H1 (cell line): Measurements from ENCODE around the gene TMIGD3.

ENCODE experiments used
- CHD1 ChIP-seq: IDR thresholded peaks from 2 replicates; pipeline ENCODE4 v1.6.1; 2012; ENCODE audit warnings: low read depth, low read length, improper control_type of control experiment
- CTCF ChIP-seq, 3 experiments: IDR thresholded peaks; 1 replicate in 2 of 3; 2 replicates in 1 of 3; pipeline versions ENCODE4 v1.5.1 to v1.6.1; 2011; ENCODE audit warnings: low read length in 3 of 3, mild to moderate bottlenecking in 3 of 3, inconsistent platforms in 2 of 3, low read depth in 1 of 3, moderate library complexity in 1 of 3; ENCODE audit not compliant: insufficient read depth in 1 of 3; ENCODE audit errors: control extremely low read depth in 1 of 3
- EGR1 ChIP-seq: IDR thresholded peaks from 2 replicates; pipeline ENCODE4 v1.6.1; 2011; ENCODE audit warnings: low read depth, low read length, borderline replicate concordance
- EP300 ChIP-seq, 2 experiments: IDR thresholded peaks; 1 replicate in 1 of 2; 2 replicates in 1 of 2; pipeline ENCODE4 v1.6.1; 2011 to 2012; ENCODE audit warnings: low read depth in 2 of 2, low read length in 2 of 2, mild to moderate bottlenecking in 2 of 2, borderline replicate concordance in 1 of 2, inconsistent platforms in 1 of 2, moderate library complexity in 1 of 2
- JUN ChIP-seq: IDR thresholded peaks from 2 replicates; pipeline ENCODE4 v1.6.1; 2011; ENCODE audit warnings: low read depth, mild to moderate bottlenecking, improper control_type of control experiment, low read length
- KDM5A ChIP-seq: fragments of 200-600 bp; IDR thresholded peaks from 2 replicates; pipeline ENCODE4 v1.7.1; 2012; ENCODE audit warnings: mild to moderate bottlenecking, low read length, inconsistent platforms, mixed read lengths
- MAX ChIP-seq: IDR thresholded peaks from 2 replicates; pipeline ENCODE4 v1.6.1; 2012; ENCODE audit warnings: inconsistent platforms
- POLR2A ChIP-seq, 2 experiments: IDR thresholded peaks; 1 replicate in 1 of 2; 2 replicates in 1 of 2; pipeline ENCODE4 v1.6.1; 2011; ENCODE audit warnings: low read depth in 2 of 2, low read length in 2 of 2, mild to moderate bottlenecking in 2 of 2; ENCODE audit errors: control extremely low read depth in 1 of 2
- POLR2AphosphoS5 ChIP-seq: IDR thresholded peaks from 2 replicates; pipeline ENCODE4 v1.6.1; 2011; ENCODE audit warnings: low read depth, low read length

GRCh38 chr1:111488669-111489068 lies 14.8 kb downstream of the TMIGD3 start:
- no peak for TF ChIP-seq POLR2A (IDR thresholded peaks at IDR 0.05; ENCODE audit: control extremely low read depth in 1 of 2, low read depth in 2 of 2, low read length in 2 of 2)
- no peak for TF ChIP-seq MAX
- TF ChIP-seq EGR1, result no peak
- TF ChIP-seq CHD1, result no peak
- no peak for TF ChIP-seq CTCF (IDR thresholded peaks at IDR 0.05; ENCODE audit: control extremely low read depth in 1 of 3, insufficient read depth in 1 of 3, low read depth in 1 of 3, low read length in 3 of 3)
- TF ChIP-seq POLR2AphosphoS5, result no peak
- no peak for TF ChIP-seq KDM5A
- no peak for TF ChIP-seq EP300 (IDR thresholded peaks at IDR 0.05; ENCODE audit: borderline replicate concordance in 1 of 2, low read depth in 2 of 2, low read length in 2 of 2)
- no peak for TF ChIP-seq JUN
